DMS153 treated with DMSO at 0.1 percent for 48 hours (cell line): ENCODE data around the gene STAP2.
"Not testable (repeated sequence)": the region's sequence is repeated elsewhere in the genome, so short reads cannot be mapped to it uniquely, and the experiment has no call there.

Experiments
- DNase-seq: peaks from one replicate; lab custom pipeline; 2025; ENCODE audit not compliant: unreplicated experiment; lab: John Stamatoyannopoulos, UW

Gene STAP2

DNA sequence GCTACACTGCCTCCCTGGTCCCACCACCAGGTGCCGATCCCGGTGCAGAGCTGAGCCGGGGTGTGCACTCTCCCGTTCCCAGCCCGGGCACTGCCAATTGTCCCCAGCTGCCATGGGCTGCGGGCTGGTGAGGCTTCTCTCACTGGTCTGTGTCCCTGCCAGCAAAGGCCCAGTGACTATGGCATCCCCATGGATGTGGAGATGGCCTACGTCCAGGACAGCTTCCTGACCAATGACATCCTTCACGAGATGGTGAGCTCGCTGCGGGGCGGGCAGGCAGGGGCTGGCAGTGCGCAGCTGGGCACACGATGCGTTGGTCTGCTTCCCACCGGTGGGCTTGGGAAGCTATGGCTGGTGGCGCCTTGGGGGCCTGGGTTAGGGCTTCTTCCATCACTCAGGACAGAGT is 19.3 kb upstream of the STAP2 start:
- DNase-seq, result no peak

DNA sequence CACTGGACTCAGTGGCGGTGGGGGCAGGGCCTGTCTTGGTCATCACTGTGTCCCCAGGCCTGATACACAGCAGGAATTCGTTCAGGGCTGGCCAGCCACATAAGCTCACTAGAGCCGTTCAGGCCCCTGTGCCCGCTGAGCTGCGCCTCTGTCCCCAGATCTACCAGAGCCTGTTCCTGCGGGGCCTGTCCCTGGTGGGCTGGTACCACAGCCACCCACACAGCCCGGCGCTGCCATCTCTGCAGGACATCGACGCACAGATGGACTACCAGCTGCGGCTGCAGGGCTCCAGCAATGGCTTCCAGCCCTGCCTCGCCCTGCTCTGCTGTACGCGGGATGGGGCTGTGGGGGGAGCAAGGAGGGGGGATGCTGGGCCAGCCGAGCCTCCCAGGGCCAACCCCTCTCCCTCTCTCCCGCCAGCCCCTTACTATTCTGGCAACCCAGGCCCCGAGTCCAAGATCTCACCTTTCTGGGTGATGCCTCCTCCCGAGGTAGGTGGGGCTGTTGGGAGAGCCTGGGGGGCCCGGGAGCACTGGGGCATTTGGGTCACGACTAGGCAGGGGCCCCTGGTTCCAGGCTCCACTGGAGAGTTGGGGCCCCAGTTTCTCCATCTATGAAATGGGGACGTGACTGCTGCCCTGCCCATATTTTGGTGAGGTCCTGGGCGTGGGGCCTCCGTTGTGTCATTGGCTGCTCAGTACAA is 18.6 kb upstream of the STAP2 start:
- no peak for DNase-seq

DNA sequence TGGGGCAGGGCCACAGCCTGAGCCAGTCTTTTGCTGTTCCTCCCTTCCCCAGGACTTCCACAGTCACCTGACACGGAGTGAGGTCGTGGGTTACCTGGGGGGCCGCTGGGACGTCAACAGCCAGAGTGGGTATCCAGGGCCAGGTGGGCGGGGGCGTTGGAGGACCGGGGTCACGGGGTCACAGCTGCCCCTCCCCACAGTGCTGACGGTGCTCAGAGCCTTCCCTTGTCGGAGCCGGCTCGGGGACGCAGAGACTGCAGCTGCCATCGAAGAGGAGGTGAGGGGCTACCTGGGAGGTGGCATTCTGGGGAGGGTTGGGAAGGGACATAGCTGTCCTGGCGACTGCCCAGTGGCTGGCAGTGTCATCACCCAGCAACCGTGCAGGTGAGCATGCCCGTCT is 16.3 kb upstream of the STAP2 start:
- DNase-seq, result no peak

DNA sequence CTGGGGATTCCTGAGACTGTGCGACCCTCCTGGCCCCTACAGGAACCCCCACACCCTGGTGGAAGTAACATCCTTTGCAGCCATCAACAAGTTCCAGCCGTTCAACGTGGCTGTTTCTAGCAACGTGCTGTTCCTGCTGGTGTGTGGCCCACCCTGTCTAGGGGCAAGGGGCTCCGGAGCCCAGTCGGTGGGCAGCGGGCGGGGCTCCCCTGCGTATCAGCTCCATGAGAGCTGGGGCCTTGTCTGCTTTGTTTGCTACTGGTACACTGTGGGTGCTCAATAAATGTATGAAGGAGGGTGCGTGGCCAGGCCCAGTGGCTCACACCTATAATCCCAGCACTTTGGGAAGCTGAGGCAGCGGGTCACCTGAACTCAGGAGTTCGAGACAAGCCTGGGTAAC is 15.7 kb upstream of the STAP2 start:
- no peak for DNase-seq

DNA sequence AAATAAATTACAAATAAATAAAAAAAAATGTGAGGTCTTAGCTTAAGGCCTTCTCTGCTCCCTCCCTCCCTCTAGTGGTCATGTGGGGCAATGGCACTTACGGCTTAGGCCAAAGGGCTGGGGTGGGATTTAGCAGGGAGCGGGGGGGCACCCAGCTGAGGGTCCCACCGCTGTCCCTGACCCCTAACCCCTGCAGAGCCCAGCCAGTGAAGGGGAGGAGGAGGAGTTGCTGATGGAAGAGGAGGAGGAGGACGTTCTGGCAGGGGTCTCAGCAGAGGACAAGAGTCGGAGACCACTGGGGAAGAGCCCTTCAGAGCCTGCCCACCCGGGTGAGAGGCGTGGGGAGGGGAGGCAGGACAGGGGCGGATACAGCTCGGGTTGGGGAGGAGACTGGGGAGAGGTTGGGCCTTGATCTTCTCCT is 14.1 kb upstream of the STAP2 start:
- DNase-seq, result peak; percentile 10

DNA sequence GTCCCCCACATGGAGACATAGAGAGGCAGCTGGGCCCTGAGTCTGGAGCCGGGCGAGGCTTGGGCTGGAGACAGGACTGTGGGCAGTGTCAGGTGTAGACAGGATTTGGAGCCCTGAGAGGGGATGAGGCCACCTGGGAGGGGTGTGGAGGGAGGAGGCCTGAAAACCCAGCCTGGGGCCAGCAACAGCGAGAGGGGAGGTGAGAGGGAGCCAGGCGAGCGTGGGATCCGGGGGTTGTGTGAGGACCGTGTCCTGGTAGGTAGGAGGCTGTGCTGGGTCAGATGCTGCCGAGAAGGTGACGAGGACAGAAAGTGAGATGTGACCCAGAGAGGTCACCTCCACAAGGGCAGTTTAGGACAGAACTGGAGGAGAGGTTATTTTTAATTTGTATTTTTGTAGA is 12.1 kb upstream of the STAP2 start:
- no peak for DNase-seq

DNA sequence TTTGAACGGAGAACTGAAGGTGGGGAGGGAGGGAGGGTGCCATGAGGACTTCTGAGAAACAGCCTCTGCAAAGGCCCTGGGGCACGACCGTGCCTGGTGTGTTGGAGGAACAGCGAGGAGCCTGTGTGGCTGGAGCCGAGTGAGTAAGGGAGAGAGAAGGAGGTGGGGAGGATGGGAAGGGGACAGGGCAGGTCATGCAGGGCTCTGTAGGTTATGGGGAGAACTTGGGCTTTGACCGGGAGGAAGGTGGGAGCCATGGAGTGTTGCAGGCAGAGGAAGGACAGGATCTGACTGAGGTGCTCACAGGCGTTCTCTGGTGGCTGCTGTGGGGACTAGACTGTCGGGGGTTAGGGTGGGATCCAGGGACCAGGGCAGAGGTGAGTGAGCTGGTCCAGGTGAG is 11.5 kb upstream of the STAP2 start:
- no peak for DNase-seq

DNA sequence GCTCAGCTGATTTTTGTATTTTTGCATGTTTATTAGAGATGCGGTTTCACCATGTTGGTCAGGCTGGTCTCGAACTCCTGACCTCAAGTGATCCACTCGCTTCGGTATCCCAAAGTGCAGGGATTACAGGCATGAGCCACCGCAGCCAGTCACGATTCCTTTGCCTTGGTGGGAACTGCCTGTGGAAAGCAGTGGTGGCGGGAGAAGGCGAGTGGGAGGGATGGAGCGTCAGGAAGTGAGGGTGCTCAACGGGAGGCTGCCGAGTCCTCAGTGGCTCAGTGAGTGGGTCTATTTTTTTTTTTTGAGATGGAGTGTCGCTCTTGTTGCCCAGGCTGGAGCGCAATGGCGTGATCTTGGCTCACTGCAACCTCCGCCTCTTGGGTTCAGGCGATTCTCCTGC is 10.6 kb upstream of the STAP2 start:
- not testable (repeated sequence) for DNase-seq

DNA sequence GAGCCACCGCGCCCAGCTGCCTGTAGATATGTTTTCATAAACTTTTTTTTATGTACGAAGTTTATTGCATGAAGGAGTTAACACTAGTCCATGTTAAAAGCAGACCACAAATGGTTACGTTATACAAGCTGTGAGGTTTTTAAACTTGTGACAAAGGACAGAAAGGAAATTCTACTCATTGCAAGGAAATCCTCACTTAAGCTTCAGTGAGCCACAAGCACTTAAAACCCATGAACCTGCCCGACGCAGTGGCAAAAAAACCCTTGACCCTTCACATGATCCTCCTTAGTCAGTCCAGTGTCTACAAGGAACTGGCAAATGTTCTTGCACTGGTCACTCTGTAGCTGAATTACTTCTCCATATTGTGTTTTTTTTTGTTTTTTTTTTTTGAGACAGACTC is 8.9 kb upstream of the STAP2 start:
- no peak for DNase-seq

DNA sequence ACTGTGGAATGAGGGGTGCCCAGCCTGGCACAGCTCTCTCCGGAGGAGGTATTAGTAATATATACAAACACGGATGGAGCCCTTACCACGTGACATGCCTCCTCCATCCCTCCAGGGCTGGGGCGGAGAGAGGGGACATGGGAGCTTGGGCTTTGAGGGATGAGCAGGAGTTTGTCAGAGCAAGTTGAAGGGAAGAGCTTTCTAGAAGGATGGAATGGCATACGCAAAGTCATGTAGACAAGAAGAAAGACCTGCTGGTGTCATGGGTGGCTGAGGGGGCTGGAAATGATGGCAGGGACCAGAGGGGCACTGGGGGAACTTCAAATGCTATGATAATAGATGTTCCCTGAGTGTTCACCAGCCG is 7.4 kb upstream of the STAP2 start:
- no peak for DNase-seq

DNA sequence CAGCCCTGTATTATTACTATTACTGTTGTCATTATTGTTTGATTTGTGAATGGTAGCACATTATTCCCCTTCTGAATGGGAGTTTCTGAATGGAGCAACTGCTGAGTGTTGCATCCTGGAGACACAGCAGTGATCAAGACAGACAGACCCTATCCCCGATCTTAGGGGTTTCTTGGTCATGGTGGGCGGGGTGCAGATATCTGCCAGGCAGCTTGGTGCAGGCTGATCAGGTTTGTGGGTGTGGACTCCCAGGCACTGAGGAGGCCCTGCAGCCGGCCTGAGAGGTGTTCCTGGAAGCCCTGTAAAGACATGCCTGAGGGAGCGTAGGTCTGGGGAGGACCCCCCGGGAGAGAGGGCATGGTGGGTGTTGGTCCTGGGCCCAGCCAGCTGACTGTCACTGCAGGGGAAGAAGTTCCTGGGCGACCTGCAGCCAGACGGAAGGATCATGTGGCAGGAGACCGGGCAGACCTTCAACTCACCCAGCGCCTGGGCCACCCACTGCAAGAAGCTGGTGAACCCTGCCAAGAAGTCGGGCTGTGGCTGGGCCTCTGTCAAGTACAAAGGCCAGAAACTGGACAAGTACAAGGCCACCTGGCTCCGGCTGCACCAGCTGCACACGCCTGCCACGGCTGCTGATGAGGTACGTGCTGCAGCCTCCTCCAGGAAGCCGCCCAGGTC is 6.9 kb upstream of the STAP2 start:
- no peak for DNase-seq

DNA sequence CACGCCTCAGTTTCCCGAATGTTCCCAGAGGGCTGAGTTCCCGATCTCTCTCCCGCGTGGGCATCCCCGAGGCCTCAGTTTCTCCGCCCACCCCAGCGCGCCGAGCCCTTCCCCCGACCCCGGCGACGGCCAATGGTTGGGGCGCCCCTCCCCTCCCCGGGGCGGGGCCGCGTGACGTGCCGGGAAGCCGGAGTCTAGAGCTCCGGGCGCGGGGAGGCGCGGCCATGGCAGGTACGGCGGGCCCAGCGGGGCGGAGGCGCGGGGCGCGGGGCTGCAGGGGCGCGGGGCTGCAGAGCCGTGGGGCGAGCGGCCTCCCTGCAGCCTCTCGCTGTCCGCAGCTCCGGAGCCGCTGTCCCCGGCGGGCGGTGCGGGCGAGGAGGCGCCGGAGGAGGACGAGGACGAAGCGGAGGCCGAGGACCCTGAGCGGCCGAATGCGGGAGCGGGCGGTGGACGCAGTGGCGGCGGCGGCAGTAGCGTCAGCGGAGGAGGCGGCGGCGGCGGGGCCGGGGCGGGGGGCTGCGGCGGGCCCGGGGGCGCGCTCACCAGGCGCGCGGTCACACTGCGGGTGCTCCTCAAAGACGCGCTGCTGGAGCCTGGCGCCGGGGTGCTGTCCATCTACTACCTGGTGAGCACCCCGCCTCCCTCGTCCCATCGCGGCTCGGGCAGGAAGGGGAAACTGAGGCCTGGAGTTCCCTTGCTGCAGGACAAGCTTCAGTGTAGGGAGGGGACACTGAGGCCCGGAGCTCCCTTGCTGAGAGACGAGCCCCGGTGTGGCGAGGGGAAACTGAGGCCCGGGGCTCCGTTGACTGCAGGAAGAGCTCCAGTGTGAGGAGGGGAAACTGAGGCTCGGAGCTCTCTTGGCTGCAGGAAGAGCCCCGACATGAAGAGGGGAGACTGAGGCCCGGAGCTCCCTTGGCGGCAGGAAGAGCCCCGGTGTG is 5.0 kb upstream of the STAP2 start, which contains the start of gene MPND:
Gene MPND (plus strand): TSS at position 193 of the 938 bp plus-strand sequence. CDS start 32 bp downstream, at position 225.
- DNase-seq, result peak; percentile 39

DNA sequence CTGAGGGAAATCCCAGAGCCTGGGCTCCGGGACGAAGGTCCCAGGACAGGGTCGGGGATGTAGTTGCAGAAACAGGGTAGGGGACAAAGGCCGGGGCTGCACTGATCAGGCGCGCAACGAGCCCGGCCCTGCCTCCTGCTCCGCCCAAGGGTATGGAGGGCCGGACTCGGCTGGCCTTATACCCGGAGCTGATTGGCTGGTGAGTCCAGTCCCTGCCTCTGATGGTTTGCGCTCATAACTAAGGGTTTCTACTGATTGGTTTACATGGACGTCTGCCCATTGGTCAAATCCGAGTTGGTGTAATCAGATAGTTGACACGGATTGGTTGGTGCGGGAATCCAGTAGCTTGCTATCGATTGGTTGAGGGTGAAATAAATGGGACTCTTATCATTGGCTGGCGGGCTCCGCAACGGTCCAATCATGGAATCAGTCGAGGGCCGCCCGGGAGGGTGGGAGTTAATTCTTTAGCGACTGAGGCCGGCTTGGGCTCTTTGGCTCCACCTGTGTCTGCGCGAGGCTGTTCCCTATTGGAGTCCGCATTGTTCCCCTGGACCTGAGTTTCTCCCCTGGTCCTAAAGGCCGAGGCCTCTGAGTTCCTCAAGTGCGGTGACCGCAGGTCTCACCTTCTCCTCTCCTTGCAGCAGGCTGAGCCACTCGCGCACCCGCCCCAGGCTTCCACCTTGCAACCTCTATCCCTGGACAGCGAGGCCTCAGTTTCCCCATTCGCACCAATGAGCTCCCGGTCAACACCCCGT is 4.2 kb upstream of the STAP2 start:
- DNase-seq, result peak; percentile 98

DNA sequence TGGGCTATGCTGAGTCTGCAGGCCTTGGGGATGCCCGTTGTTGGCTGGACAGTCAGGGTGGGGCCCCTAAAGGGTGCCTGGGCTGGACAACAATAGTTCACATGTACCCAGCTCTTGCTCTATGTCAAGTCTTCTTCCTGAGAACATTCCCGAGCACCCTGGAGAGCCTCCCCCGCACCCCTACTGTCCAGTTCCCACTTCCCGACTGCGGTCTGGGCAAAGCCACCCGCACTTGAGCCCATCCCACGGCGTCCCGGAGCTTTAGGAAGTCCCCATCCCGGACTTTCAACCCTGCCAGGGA is 3.6 kb upstream of the STAP2 start:
- no peak for DNase-seq

DNA sequence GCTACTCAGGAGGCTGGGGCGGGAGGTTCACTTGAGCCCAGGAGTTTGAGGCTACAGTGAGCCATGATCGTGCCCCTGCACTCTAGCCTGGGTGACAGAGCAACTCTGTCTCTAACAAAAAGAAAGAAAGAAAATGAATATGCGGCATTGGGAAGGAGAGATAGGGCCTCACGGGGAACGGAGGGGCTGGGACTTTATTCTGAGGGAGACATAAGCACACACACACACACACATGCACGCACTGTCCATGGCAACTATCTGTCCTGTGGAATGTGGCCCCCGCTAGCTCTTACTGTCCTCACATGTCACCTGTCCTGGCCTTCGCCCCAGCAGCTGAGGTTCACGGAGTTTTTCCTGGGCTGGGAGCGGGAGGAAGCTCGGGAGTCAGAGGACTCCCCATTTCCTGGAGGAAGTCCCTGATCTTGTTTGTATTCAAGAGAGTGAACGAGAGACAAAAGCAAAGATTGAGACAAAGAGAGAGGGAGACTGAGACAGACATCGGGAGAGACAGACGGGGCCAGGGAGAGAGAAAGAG is 654 bp downstream of the STAP2 start:
- DNase-seq, result peak; percentile 8

DNA sequence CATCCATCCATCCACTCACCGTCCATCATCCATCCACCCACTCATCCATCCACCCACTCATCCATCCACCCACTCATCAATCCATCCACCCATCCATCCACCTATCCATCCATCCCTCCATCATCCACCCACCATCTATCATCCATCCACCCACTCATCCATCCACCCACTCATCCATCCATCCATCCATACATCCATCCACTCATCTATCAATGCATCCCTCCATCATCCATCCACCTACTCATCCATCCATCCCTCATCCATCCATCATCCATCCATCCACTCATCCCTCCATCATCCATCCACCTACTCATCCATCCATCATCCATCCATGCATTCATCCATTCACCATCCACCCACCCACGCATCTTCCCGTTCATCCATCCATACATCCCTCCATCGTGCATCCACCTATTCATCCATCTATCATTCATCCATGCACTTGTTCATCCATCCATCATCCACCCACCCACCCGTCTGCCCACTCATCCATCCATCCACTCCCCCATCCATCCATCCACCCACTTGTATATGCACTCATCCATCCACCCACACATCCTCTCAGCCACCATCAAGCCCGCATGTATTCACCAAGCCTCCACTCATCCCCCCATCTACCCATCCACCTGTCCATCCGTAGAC is 3.6 kb downstream of the STAP2 start:
- no peak for DNase-seq

DNA sequence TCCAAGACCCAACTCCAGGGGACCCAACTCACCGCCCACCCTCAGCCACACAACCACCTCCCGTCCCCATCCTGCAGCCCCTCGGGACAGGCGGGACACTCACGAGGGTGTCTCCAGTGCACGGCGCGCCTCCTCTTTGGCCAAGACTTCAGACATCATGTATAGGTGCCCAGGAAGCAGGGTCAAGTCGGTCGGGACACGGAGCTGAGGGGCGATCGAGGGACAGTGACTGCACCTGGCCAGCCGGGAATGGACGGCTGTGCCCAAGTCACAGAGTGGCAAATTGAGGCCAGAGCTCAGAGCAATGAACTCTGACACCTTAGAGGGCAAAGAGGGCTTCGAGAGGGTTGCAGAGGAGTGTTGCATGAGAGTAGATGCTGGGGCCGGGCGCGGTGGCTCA is 8.8 kb downstream of the STAP2 start:
- DNase-seq, result no peak

DNA sequence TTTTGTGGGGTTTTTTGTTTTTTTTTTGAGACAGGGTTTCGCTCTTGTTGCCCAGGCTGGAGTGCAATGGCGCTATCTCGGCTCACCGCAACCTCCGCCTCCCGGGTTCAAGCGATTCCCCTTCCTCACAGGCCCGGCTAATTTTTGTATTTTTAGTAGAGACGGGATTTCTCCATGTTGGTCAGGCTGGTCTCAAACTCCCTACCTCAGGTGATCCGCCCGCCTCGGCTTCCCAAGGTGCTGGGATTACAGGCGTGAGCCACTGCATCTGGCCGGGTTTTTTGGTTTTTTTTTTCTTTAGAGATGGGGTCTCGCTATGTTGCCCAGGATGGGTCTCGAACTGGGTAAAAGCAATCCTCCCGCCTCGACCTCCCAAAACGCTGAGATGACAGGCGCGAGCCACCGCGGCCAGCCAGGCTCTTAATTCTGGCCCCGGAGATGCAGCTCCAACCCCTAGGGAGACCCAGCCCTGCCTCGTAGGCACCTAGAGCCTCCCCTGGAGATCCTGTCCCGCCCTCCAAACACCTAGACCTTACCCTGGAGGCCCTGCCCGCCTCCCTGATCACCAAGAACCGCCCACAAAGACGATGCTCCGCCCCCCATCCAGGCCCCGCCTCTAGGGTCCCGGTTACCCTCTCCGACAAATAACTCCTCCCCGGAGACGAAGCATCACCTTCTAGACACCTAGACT is 9.5 kb downstream of the STAP2 start:
- DNase-seq, result not testable (repeated sequence)

DNA sequence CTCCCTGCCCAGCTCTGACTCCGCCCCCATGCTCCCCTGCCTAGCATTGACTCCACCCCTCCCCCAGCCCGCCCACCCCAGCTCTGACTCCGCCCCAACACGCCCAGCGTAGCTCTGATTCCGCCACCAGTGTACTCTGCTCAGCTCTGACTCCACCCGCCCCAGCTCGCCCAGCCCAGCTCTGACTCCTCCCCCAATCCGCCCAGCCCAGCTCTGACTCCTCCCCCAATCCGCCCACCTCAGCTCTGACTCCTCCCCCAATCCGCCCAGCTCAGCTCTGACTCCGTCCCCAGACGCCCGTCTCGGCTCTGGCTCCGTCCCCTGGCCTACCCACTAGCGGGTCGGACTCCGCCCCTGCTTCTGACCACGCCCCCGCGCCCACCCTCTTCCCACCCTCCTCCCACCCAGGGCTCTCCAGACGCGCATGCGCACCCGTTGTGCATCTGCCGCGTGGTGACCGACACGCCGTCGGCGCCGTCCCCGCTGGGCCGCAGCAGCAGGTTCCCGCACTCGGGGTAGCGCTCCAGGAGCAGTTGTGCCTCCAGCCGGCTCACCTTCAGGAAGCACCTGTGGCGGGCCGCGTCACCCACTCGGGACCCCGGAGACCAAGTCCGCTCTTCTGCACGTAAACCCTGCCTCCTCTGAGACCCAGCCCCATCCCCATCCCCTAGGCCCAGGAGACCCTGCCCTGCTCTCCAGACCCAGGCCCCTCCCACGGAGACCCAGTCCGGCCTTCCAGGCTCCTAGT is 10.2 kb downstream of the STAP2 start:
- DNase-seq, result no peak
